ENCODE results near the gene TEX22.

The TEX22 gene

DNA sequence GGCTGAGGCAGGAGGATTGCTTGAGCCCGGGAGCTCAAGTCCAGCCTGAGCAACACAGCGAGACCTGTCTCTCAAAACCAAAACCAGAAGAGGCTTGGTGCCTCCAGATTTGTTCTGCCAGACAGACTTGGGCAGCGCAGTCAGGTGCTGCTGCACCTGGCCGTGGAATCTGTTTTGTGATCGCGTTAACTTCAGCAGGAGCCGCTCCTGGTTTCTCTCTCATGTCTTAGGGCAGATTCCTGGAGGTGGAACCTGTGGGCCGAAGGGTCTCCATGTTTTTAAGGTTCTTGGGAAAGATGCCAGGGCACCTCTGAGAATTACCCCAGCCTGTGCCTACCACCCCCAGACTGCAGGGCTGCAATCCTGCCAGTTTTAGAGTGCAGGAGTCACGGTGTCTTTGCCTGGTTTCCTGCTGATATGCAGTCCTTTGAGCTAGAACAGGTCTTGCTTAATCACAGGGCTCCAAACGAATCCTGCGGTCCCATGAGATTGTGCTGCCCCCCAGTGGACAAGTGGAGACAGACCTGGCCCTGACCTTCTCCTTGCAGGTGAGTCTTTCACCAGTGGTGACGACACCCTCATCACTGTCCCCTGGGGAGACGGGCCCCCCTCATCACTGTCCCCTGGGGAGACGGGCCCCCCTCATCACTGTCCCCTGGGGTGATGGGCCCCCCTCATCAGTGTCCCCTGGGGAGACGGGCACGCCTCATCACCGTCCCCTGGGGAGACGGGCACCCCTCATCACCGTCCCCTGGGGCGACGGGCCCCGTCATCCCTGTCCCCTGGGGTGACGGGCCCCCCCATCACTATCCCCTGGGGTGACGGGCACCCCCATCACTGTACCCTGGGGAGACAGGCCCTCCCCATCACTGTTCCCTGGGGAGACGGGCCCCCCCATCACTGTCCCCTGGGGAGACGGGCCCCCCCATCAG is 46.2 kb upstream of the TEX22 start (continued):
- TF ChIP-seq, protein P1, sequence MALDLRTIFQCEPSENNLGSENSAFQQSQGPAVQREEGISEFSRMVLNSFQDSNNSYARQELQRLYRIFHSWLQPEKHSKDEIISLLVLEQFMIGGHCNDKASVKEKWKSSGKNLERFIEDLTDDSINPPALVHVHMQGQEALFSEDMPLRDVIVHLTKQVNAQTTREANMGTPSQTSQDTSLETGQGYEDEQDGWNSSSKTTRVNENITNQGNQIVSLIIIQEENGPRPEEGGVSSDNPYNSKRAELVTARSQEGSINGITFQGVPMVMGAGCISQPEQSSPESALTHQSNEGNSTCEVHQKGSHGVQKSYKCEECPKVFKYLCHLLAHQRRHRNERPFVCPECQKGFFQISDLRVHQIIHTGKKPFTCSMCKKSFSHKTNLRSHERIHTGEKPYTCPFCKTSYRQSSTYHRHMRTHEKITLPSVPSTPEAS (tag by site-specific recombination; IDR thresholded peaks at IDR 0.05): no peak
- no peak for TF ChIP-seq ZNF416 (tag by site-specific recombination; IDR thresholded peaks at IDR 0.05)
- no peak for TF ChIP-seq ZNF747 (tag by site-specific recombination; IDR thresholded peaks at IDR 0.05)
- peak; percentile 14; the same call in 1 of the 2 replicates for TF ChIP-seq ZBTB48 (tag by site-specific recombination; IDR thresholded peaks at IDR 0.05)
- peak; percentile 69 for TF ChIP-seq ZIC2 (tag by site-specific recombination; IDR thresholded peaks at IDR 0.05)
- TF ChIP-seq ZNF362 (tag by site-specific recombination; IDR thresholded peaks at IDR 0.05): no peak
- 0 out of 2 replicates have a peak, but pooled peaks have one; percentile 48 for TF ChIP-seq ZNF391 (tag by site-specific recombination; IDR thresholded peaks at IDR 0.05; ENCODE audit: borderline replicate concordance, low read depth)
- TF ChIP-seq ZBTB10 (tag by site-specific recombination; IDR thresholded peaks at IDR 0.05): peak; percentile 96
- no peak for TF ChIP-seq KLF9 (tag by site-specific recombination; IDR thresholded peaks at IDR 0.05; ENCODE audit: low read depth)
- TF ChIP-seq GLIS2 (tag by site-specific recombination; IDR thresholded peaks at IDR 0.05): peak; percentile 65; the same call in 1 of the 2 replicates
- no peak for TF ChIP-seq ZNF777 (tag by site-specific recombination; IDR thresholded peaks at IDR 0.05; ENCODE audit: borderline replicate concordance)
- TF ChIP-seq ZBTB8A (tag by site-specific recombination; IDR thresholded peaks at IDR 0.05): peak; percentile 37; the same call in 1 of the 2 replicates
- TF ChIP-seq ZNF664 (tag by site-specific recombination; IDR thresholded peaks at IDR 0.05): no peak
- TF ChIP-seq KLF10 (tag by site-specific recombination; IDR thresholded peaks at IDR 0.05): peak; percentile 46; the same call in 1 of the 2 replicates
- TF ChIP-seq ZNF2 (tag by site-specific recombination; IDR thresholded peaks at IDR 0.05): no peak
- no peak for TF ChIP-seq ZFP41 (tag by site-specific recombination; IDR thresholded peaks at IDR 0.05; ENCODE audit: borderline replicate concordance)
- TF ChIP-seq ZNF530 (tag by site-specific recombination; IDR thresholded peaks at IDR 0.05; ENCODE audit: low read depth): no peak
- 0 out of 2 replicates have a peak, but pooled peaks have one; percentile 33 for TF ChIP-seq SP7 (tag by site-specific recombination; IDR thresholded peaks at IDR 0.05)
- TF ChIP-seq ZNF324 (tag by site-specific recombination; IDR thresholded peaks at IDR 0.05): 0 out of 2 replicates have a peak, but pooled peaks have one; percentile 44
- TF ChIP-seq SCRT1 (tag by site-specific recombination; IDR thresholded peaks at IDR 0.05; ENCODE audit: borderline replicate concordance): no peak
- no peak for TF ChIP-seq ZNF248 (tag by site-specific recombination; IDR thresholded peaks at IDR 0.05)
- peak; percentile 66; the same call in 1 of the 2 replicates for TF ChIP-seq ZNF600 (tag by site-specific recombination; IDR thresholded peaks at IDR 0.05)
- peak; percentile 44; the same call in 1 of the 2 replicates for TF ChIP-seq KLF8 (tag by site-specific recombination; IDR thresholded peaks at IDR 0.05)
- TF ChIP-seq ZNF48 (tag by site-specific recombination; IDR thresholded peaks at IDR 0.05): no peak
- TF ChIP-seq ZNF501 (tag by site-specific recombination; IDR thresholded peaks at IDR 0.05): no peak
- TF ChIP-seq ZNF214 (tag by site-specific recombination; IDR thresholded peaks at IDR 0.05; ENCODE audit: borderline replicate concordance): no peak
- TF ChIP-seq ZNF426 (tag by site-specific recombination; IDR thresholded peaks at IDR 0.05): no peak
- peak; percentile 65; the same call in 1 of the 2 replicates for TF ChIP-seq ZEB2 (tag by site-specific recombination; IDR thresholded peaks at IDR 0.05)
